ENCODE measurements around the gene ADAMTS3.

Gene ADAMTS3

DNA sequence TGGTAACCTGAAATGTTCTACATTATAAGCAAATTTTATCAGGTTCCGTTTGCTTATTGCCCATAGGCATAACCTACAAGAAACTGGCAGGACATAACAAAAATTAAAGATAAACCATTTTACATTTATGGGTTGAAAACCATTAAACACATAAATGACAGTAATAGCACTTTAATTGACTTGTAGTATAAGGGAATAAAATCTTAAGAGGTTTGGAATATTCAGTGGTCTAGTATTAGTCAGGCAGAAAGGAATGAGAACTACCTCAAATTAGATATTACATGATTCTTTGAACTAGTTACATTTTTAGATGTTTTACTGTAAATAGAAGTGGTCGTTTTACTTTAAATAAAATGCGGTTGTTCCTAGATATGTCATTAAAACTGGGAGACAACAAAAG, 111.9 kb downstream of the ADAMTS3 start:
- Histone ChIP-seq H3K4me3 (ENCODE audit: low read depth, low read length) (no peak overlapping the region), H3K9ac (ENCODE audit: low read depth, low read length) (no peak overlapping the region), H3K27me3 (ENCODE audit: control insufficient read depth, insufficient read depth, low read length) (no peaks in the 10 kb centered on the region), H3K36me3 (ENCODE audit: control insufficient read depth, insufficient read depth, low read length) (no peaks in the 10 kb centered on the region), H3K4me1 (ENCODE audit: control insufficient read depth, insufficient read depth, low read length) (no peaks in the 10 kb centered on the region), H3K9me3 (ENCODE audit: control insufficient read depth, insufficient read depth, low read length) (no peaks in the 10 kb centered on the region)

DNA sequence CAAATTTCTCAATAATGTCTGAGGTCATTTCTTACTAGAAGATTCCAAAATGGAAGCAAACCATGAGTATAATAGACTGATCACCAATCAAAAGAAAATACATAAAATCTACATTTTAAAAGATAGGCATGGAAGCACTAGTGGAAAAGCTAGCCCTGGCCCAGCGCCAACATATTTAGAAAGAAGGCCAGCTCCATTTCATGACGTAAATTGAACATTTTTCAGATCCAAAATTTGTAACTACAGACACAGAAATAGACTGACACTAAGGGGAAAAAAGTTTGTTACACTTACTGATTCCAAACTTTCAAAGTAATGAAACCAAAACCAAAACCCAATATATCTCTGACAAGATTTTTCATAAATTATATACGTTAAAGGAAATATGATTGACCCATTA, 117.7 kb downstream of the ADAMTS3 start:
- no peaks in the 10 kb centered on the region for H3K9me3 ChIP-seq (ENCODE audit: control insufficient read depth, insufficient read depth, low read length)
- no peaks in the 10 kb centered on the region for H3K27me3 ChIP-seq (ENCODE audit: control insufficient read depth, insufficient read depth, low read length)
- H3K4me3 ChIP-seq (ENCODE audit: low read depth, low read length) = no peak overlapping the region
- no peaks in the 10 kb centered on the region for H3K36me3 ChIP-seq (ENCODE audit: control insufficient read depth, insufficient read depth, low read length)
- no peak overlapping the region for H3K9ac ChIP-seq (ENCODE audit: low read depth, low read length)
- no peaks in the 10 kb centered on the region for H3K4me1 ChIP-seq (ENCODE audit: control insufficient read depth, insufficient read depth, low read length)

DNA sequence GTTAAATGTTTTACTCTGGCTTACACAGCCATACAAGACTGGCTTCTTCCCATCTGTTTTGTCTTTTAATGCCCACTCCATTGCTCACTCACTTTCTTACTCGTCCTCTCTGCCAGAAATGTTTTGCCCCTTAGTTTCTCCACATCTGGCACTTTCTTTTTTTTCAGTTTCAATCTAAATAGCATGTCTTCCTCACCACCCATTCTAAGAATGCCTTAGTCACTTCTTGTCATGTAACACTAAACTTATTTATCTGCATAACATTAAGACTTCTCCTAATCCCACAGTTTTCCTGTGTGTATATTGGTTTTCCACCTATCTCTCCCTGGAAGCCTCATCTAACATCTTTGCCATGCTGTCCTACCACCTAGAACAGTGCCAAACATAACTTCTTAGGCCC, 119.3 kb downstream of the ADAMTS3 start:
- Histone ChIP-seq H3K36me3 (ENCODE audit: control insufficient read depth, insufficient read depth, low read length) (no peaks in the 10 kb centered on the region), H3K9ac (ENCODE audit: low read depth, low read length) (no peak overlapping the region), H3K27me3 (ENCODE audit: control insufficient read depth, insufficient read depth, low read length) (no peaks in the 10 kb centered on the region), H3K4me1 (ENCODE audit: control insufficient read depth, insufficient read depth, low read length) (no peaks in the 10 kb centered on the region), H3K4me3 (ENCODE audit: low read depth, low read length) (no peak overlapping the region), H3K9me3 (ENCODE audit: control insufficient read depth, insufficient read depth, low read length) (no peaks in the 10 kb centered on the region)

DNA sequence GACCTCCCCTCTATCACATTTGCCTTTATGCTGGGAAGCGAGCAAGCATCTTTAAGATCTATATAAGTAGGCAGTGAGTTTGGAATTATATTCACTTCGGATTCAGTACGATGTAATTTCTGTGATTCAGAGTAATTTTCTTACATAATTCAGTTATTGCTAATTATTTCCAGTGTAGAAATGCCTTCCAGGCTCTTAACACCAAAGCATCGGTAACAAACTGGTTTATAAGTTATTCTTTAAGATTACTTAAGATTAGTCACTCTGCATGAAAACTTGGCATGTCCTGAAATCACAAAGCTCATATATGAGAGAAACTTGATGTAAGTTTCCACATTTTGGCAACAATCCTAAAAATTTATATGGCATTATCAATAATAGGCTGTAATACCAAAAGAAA, 120.8 kb downstream of the ADAMTS3 start:
- no peak overlapping the region for H3K4me3 ChIP-seq (ENCODE audit: low read depth, low read length)
- no peaks in the 10 kb centered on the region for H3K9me3 ChIP-seq (ENCODE audit: control insufficient read depth, insufficient read depth, low read length)
- no peak overlapping the region for H3K9ac ChIP-seq (ENCODE audit: low read depth, low read length)
- H3K27me3 ChIP-seq (ENCODE audit: control insufficient read depth, insufficient read depth, low read length) = no peaks in the 10 kb centered on the region
- H3K4me1 ChIP-seq (ENCODE audit: control insufficient read depth, insufficient read depth, low read length) = no peaks in the 10 kb centered on the region
- H3K36me3 ChIP-seq (ENCODE audit: control insufficient read depth, insufficient read depth, low read length) = no peaks in the 10 kb centered on the region

DNA sequence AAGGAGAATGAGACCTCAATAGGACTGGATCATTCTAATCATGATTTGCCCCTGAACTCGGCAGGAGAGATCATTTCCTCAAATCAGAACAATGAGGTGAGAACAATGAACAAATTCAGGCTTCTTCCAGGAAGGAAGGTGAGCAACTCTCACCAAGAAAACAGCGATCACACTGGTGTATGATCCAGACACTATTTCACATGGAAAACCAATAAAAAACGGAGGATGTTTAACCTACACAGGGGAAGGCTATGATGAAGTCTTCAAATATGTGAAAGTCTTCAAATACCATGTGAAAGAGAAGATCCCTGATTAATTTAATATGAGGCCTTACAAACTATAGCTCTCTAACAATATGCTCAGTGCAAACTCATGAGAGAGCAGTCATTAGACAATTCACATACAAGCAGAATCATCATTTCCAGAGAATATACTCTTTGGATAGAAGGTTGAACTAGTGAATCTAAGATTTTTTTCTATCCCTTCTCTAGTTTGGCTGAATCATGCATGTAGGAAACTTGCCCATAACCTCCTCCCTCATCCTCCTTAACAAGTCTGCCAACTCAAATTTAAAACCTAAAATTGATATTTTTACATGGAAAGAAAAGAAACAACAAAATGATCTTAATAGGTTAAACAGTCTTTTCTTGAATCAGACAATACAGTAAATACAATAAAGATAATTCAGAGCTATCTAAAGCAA, 122.5 kb downstream of the ADAMTS3 start:
- no peak overlapping the region for H3K9ac ChIP-seq (ENCODE audit: low read depth, low read length)
- H3K36me3 ChIP-seq (ENCODE audit: control insufficient read depth, insufficient read depth, low read length) = no peaks in the 10 kb centered on the region
- no peaks in the 10 kb centered on the region for H3K4me1 ChIP-seq (ENCODE audit: control insufficient read depth, insufficient read depth, low read length)
- H3K27me3 ChIP-seq (ENCODE audit: control insufficient read depth, insufficient read depth, low read length) = no peaks in the 10 kb centered on the region
- H3K9me3 ChIP-seq (ENCODE audit: control insufficient read depth, insufficient read depth, low read length) = no peaks in the 10 kb centered on the region
- no peak overlapping the region for H3K4me3 ChIP-seq (ENCODE audit: low read depth, low read length)

DNA sequence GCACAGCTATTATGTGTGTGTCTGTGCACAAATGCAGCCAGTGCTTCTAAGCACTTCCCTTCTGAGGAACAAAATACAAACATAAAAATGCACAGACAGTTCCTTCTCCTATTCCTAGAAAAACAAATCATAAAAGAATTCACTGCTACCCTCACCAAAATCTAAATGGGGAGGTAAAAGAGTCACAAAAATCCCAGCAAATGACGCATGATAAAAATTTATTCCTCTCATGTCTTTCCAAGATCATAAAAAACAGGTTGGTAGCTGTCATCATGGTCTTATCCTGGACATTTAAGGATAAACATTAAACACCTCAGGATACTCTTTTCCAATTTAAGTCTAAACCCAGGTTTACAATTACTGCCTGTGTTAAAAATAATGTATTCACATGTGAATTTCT, 124.9 kb downstream of the ADAMTS3 start:
- Histone ChIP-seq H3K9ac (ENCODE audit: low read depth, low read length) (no peak overlapping the region), H3K36me3 (ENCODE audit: control insufficient read depth, insufficient read depth, low read length) (no peaks in the 10 kb centered on the region), H3K27me3 (ENCODE audit: control insufficient read depth, insufficient read depth, low read length) (no peaks in the 10 kb centered on the region), H3K9me3 (ENCODE audit: control insufficient read depth, insufficient read depth, low read length) (no peaks in the 10 kb centered on the region), H3K4me3 (ENCODE audit: low read depth, low read length) (no peak overlapping the region), H3K4me1 (ENCODE audit: control insufficient read depth, insufficient read depth, low read length) (no peaks in the 10 kb centered on the region)

DNA sequence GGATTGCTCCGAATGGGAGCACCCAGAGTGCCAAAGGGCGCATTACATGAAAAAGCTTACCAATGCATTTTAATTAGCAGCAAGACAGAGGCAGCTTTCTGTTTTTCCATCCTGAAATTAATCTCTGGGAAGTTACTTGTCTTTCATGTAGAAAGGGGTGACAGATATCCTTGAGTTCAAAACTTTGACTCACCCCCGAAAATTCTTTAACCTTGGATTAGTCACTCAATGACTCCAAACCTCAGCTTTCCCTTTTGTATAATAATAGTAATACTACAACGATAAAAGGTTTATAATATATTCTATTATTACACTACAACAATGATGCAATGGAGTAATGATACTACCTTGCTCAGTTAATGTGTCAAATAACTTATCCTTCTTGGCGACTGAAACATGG, 126.3 kb downstream of the ADAMTS3 start:
- no peaks in the 10 kb centered on the region for H3K9me3 ChIP-seq (ENCODE audit: control insufficient read depth, insufficient read depth, low read length)
- H3K4me3 ChIP-seq (ENCODE audit: low read depth, low read length) = no peak overlapping the region
- H3K4me1 ChIP-seq (ENCODE audit: control insufficient read depth, insufficient read depth, low read length) = no peaks in the 10 kb centered on the region
- H3K9ac ChIP-seq (ENCODE audit: low read depth, low read length) = no peak overlapping the region
- no peaks in the 10 kb centered on the region for H3K36me3 ChIP-seq (ENCODE audit: control insufficient read depth, insufficient read depth, low read length)
- no peaks in the 10 kb centered on the region for H3K27me3 ChIP-seq (ENCODE audit: control insufficient read depth, insufficient read depth, low read length)

DNA sequence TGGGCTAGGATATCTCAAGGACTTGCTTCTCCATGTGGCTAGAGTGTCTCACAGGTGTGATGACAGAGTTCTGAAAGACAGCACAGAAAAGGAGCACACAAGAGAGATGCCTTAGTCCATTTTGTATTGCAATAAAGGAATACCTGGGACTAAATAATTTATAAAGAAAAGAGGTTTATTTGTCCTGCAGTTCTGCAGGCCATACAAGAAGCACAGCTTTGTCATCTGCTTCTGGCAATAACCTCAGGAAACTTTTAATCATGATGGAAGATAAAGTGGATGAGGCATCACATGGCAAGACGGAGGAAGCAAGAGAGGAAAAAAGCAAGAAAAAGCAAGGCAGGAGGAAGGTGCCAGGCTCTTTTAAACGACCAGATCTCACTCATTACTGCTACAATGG, 126.9 kb downstream of the ADAMTS3 start:
- Histone ChIP-seq H3K9me3 (ENCODE audit: control insufficient read depth, insufficient read depth, low read length) (no peaks in the 10 kb centered on the region), H3K4me3 (ENCODE audit: low read depth, low read length) (no peak overlapping the region), H3K9ac (ENCODE audit: low read depth, low read length) (no peak overlapping the region), H3K36me3 (ENCODE audit: control insufficient read depth, insufficient read depth, low read length) (no peaks in the 10 kb centered on the region), H3K27me3 (ENCODE audit: control insufficient read depth, insufficient read depth, low read length) (no peaks in the 10 kb centered on the region), H3K4me1 (ENCODE audit: control insufficient read depth, insufficient read depth, low read length) (no peaks in the 10 kb centered on the region)

DNA sequence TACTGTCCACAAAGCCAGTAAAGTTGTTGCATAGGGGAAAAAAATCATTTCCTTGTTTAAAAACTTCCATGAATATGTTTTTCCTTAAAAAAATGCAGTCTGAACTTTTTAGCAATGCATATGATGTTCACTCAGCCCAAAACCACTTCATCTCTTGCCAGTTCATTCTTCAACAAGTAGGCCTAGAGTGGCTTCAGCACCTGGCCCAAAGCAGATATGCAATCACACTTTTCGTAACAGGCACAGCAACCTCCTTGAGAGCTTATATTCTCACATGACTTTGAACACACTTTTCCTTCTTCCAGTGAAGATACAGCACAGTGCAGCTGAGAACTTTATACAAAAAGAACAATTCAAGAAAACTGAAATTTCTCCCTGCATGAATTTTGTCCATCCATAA, 128.6 kb downstream of the ADAMTS3 start:
- Histone ChIP-seq H3K9ac (ENCODE audit: low read depth, low read length) (no peak overlapping the region), H3K9me3 (ENCODE audit: control insufficient read depth, insufficient read depth, low read length) (no peaks in the 10 kb centered on the region), H3K36me3 (ENCODE audit: control insufficient read depth, insufficient read depth, low read length) (no peaks in the 10 kb centered on the region), H3K4me3 (ENCODE audit: low read depth, low read length) (no peak overlapping the region), H3K4me1 (ENCODE audit: control insufficient read depth, insufficient read depth, low read length) (no peaks in the 10 kb centered on the region), H3K27me3 (ENCODE audit: control insufficient read depth, insufficient read depth, low read length) (no peaks in the 10 kb centered on the region)

DNA sequence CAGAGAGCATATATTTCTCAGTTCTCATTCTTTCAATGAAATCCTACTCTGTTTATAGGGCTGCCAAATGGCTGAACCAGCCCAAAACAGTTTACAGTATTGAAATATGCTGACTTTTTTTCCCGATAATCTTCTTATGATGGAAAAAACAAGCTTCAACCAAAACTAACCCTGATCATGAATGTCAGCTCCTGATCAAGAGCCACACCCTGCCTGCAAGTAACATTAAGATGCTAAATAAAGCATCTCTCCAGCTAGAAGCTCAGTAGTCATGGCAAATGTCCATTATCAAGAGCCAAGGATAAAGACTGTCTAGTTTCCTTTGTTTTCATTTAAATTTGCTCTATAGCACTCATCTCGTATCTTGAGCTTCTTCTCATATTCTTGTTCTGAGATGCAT, 136.0 kb downstream of the ADAMTS3 start:
- Histone ChIP-seq H3K36me3 (ENCODE audit: control insufficient read depth, insufficient read depth, low read length) (no peaks in the 10 kb centered on the region), H3K9ac (ENCODE audit: low read depth, low read length) (no peak overlapping the region), H3K9me3 (ENCODE audit: control insufficient read depth, insufficient read depth, low read length) (no peaks in the 10 kb centered on the region), H3K4me1 (ENCODE audit: control insufficient read depth, insufficient read depth, low read length) (no peaks in the 10 kb centered on the region), H3K4me3 (ENCODE audit: low read depth, low read length) (no peak overlapping the region), H3K27me3 (ENCODE audit: control insufficient read depth, insufficient read depth, low read length) (no peaks in the 10 kb centered on the region)

DNA sequence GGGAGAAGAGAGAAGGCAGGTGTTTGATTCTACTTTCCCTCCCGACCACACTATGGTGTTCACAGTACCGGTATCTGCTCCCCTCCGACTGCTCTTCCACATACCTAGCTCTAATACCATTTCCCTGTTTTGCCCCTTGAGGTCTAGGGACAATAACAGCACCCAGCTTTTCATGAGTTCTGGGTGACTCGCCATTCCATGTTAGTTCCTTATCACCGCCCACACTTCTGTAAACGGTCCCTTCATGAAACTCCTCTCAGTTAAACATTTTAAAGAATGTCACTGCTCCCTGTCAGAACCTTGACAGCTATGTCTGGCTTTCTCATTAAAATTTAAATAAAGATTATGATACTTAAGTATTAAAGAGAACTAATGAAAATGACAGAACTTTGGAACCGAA, 136.7 kb downstream of the ADAMTS3 start:
- Histone ChIP-seq H3K4me1 (ENCODE audit: control insufficient read depth, insufficient read depth, low read length) (no peaks in the 10 kb centered on the region), H3K9me3 (ENCODE audit: control insufficient read depth, insufficient read depth, low read length) (no peaks in the 10 kb centered on the region), H3K36me3 (ENCODE audit: control insufficient read depth, insufficient read depth, low read length) (no peaks in the 10 kb centered on the region), H3K27me3 (ENCODE audit: control insufficient read depth, insufficient read depth, low read length) (no peaks in the 10 kb centered on the region), H3K4me3 (ENCODE audit: low read depth, low read length) (no peak overlapping the region), H3K9ac (ENCODE audit: low read depth, low read length) (no peak overlapping the region)

DNA sequence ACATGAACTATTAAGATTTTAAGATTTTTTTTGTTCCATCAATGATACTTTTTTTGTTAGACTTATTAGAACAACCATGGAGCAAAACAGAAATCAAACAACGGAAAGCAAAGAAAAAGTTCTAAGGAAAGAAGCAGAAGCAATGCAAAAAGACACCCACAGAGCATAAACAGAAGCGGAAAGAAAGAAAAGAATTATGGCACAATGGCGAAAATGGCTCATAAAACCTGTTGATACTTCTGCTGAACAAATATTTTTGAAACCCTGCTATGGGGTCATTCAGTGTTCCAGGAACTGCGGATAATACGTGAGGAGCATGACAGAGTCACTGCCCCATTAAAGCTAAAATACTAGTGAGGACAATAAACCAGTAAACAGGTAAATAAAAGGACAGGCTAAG, 138.0 kb downstream of the ADAMTS3 start:
- H3K9ac ChIP-seq (ENCODE audit: low read depth, low read length) = no peak overlapping the region
- H3K27me3 ChIP-seq (ENCODE audit: control insufficient read depth, insufficient read depth, low read length) = no peaks in the 10 kb centered on the region
- no peaks in the 10 kb centered on the region for H3K36me3 ChIP-seq (ENCODE audit: control insufficient read depth, insufficient read depth, low read length)
- no peaks in the 10 kb centered on the region for H3K9me3 ChIP-seq (ENCODE audit: control insufficient read depth, insufficient read depth, low read length)
- H3K4me1 ChIP-seq (ENCODE audit: control insufficient read depth, insufficient read depth, low read length) = no peaks in the 10 kb centered on the region
- H3K4me3 ChIP-seq (ENCODE audit: low read depth, low read length) = no peak overlapping the region
